ENCODE measurements around the gene RARB.

RARB gene

DNA sequence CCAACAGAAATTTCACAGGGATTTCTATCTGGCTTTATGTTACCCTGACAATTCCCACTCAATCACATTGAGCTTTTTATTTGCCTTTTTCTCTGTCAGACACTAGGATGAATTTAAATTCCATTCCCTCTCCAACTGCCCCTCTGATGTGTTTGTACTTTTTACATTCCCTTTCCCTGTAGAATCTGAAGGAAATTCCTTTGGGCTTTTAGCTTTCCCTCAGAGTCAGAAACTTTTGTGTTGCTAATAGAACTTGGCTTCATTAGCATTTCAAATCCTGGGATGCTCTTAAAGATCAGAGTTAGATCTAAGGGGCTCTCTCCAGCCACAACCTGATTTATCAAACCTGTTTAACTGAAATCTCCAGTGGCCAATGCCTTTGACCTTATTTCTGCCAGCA, 7.9 kb upstream of the RARB start:
- H3K4me3 ChIP-seq (ENCODE audit: control insufficient read depth, low read depth, low read length), result no peak overlapping the region
- no peak for DNase-seq (ENCODE audit: low read depth)
- TF ChIP-seq, protein P1, sequence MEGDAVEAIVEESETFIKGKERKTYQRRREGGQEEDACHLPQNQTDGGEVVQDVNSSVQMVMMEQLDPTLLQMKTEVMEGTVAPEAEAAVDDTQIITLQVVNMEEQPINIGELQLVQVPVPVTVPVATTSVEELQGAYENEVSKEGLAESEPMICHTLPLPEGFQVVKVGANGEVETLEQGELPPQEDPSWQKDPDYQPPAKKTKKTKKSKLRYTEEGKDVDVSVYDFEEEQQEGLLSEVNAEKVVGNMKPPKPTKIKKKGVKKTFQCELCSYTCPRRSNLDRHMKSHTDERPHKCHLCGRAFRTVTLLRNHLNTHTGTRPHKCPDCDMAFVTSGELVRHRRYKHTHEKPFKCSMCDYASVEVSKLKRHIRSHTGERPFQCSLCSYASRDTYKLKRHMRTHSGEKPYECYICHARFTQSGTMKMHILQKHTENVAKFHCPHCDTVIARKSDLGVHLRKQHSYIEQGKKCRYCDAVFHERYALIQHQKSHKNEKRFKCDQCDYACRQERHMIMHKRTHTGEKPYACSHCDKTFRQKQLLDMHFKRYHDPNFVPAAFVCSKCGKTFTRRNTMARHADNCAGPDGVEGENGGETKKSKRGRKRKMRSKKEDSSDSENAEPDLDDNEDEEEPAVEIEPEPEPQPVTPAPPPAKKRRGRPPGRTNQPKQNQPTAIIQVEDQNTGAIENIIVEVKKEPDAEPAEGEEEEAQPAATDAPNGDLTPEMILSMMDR (IDR thresholded peaks at IDR 0.05; ENCODE audit: control insufficient read depth, insufficient read depth, low read depth, low read length, missing control alignments), result no peak

DNA sequence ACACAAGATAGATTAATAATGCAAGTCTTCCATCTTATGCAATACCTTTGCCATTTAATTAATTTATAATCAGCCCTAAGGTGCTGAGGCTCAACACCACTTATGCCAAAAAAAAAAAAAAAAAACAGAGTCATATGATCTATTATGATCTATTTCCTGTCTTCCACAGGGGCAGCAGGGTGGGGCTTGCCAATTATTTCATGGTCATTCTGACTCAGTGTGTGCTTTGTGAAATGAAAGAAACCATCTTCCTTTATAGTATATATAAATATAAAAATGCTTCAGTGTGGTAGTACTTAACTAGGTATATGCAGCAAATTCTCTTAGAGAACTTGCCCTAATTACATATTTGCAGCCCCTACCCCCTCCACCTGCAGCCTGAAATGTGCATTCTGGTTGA, 7.2 kb upstream of the RARB start:
- no peak for DNase-seq (ENCODE audit: low read depth)
- H3K4me3 ChIP-seq (ENCODE audit: control insufficient read depth, low read depth, low read length), result no peak overlapping the region
- TF ChIP-seq, protein P1 (IDR thresholded peaks at IDR 0.05; ENCODE audit: control insufficient read depth, insufficient read depth, low read depth, low read length, missing control alignments), result no peak

DNA sequence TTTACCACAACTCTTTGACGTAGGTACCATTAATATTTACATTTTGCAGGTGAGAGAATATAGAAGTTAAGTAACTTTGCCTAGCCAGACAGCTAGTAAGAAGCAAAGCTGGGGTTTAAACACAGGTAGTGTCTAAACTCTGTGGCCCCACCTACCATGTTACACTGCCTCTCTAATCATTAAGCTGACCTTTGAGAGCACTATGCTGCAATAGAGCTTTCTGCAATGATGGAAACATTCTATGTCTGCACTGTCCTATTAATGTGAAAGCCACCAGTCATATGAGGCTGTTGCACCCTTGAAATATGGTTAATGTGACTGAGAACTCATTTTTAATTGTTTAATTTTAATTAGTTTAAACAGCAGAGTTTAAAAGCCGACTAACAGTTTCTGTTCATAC, 6.3 kb upstream of the RARB start:
- no peak overlapping the region for H3K4me3 ChIP-seq (ENCODE audit: control insufficient read depth, low read depth, low read length)
- TF ChIP-seq, protein P1 (IDR thresholded peaks at IDR 0.05; ENCODE audit: control insufficient read depth, insufficient read depth, low read depth, low read length, missing control alignments), result no peak
- DNase-seq (ENCODE audit: low read depth), result no peak

DNA sequence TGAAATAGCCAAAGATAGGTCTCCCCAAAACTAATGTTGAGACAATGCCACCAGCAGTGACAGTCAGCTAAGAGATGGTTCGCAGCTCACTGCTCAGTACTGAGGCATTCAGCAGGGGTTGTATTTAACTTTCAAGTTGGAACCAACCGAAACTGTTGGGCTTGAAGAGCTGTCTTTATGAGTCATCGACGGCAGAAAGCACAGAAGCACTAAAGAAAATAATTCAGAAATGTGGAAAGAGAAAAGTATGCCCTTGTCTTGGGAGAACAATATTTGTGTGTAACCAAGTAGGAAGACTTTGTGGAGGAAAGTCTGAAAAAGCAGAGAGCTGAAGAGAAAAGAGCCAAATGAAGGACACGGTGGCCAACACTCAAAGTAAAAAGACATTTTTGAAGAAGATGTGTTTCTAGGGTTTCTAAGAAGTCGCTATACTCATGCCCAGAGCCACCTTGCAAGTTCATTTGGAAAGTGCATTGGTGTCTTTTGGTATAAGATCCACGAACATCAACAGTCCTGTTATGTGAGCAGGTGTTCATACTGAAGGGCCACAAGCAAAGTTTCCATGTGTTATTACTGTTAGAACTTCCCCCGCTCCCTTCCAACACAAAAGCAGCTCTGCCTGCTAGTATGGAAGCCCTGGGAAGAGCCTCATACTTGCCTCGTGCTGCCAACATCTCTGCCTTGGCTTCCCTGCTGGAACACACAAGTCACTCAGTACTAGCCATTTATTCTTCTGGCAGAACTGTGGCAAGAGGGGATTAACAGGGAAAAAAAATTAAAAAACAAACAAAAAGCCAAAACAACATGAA, 4.1 kb upstream of the RARB start:
- TF ChIP-seq, protein P1 (IDR thresholded peaks at IDR 0.05; ENCODE audit: control insufficient read depth, insufficient read depth, low read depth, low read length, missing control alignments), result no peak
- no peak overlapping the region for H3K4me3 ChIP-seq (ENCODE audit: control insufficient read depth, low read depth, low read length)
- no peak for DNase-seq (ENCODE audit: low read depth)

DNA sequence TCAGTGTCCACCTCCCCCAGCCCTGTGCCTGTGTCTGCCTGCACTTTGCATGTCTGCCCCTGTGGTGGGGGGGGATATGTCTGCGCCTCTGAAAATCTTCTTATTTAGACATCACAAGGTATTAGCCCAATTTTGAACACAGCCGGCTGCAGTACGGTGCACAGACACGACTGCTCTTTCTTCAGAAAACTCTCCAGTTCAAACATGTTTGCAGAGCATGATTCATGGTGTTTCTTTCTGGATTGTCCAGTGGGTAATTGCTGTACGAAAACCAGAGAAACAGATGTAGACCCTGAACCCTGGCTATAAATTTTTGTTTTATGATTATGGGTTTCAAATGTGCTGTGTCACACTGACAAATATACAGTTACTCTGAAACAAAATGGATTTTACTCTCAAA, 3.4 kb upstream of the RARB start:
- TF ChIP-seq, protein P1 (IDR thresholded peaks at IDR 0.05; ENCODE audit: control insufficient read depth, insufficient read depth, low read depth, low read length, missing control alignments), result no peak
- no peak for DNase-seq (ENCODE audit: low read depth)

DNA sequence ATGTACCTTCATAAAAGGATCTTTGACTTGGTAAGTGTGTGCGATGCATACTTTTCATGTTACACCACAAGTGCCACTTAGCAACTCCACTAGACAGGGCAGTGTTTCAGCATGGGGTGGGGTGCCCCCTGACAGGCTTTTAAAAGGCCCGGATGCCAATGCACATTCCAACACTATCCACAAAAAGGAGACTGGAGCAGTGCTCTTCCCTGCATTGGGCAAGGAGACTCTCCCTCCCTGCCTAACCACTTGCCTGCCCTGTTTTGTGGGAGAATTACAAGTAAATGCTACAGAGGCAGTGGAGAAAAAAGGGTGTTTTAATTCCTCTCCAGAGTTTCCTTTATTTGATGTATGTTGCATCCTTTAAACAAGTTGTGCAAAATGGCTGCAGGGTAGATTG, 1.7 kb upstream of the RARB start:
- TF ChIP-seq, protein P1 (IDR thresholded peaks at IDR 0.05; ENCODE audit: control insufficient read depth, insufficient read depth, low read depth, low read length, missing control alignments), result no peak
- H3K4me3 ChIP-seq (ENCODE audit: control insufficient read depth, low read depth, low read length), result no peak overlapping the region
- DNase-seq (ENCODE audit: low read depth), result no peak

More for the DNA sequence above, 3.4 kb upstream of the RARB start:
- no peak overlapping the region for H3K4me3 ChIP-seq (ENCODE audit: control insufficient read depth, low read depth, low read length)
